Glomerular visceral epithelial cell (primary cell): Measurements from ENCODE around the gene NAV2.

Experiments used
- DNase-seq: peaks from one replicate; pipeline ENCODE4 v3.0.0-alpha.2; 2016; ENCODE audit errors: extremely low spot score

Gene NAV2

GRCh38 chr11:19834771-19835170 is 122.1 kb downstream of the NAV2 start:
- DNase-seq, result no peak

- no peak for DNase-seq
These were observed 124.0 kb downstream of the NAV2 start for GRCh38 chr11:19836666-19837065.

GRCh38 chr11:19838994-19839768 is 126.5 kb downstream of the NAV2 start:
- DNase-seq, result peak; percentile 73

- no peak for DNase-seq
These were observed 128.3 kb downstream of the NAV2 start for GRCh38 chr11:19840961-19841360.

GRCh38 chr11:19842505-19842904 is 129.9 kb downstream of the NAV2 start:
- DNase-seq, result no peak

GRCh38 chr11:19843079-19843478 is 130.4 kb downstream of the NAV2 start:
- DNase-seq, result no peak

GRCh38 chr11:19844012-19844411 is 131.4 kb downstream of the NAV2 start:
- no peak for DNase-seq

- no peak for DNase-seq
These were observed 132.2 kb downstream of the NAV2 start for GRCh38 chr11:19844806-19845205.

- DNase-seq, result no peak
These were observed 133.0 kb downstream of the NAV2 start for GRCh38 chr11:19845626-19846025.

- DNase-seq, result no peak
These were observed 134.1 kb downstream of the NAV2 start for GRCh38 chr11:19846654-19847305.

- no peak for DNase-seq
These were observed 135.6 kb downstream of the NAV2 start for GRCh38 chr11:19848219-19848618.

- no peak for DNase-seq
These were observed 136.6 kb downstream of the NAV2 start for GRCh38 chr11:19849107-19849789.

- no peak for DNase-seq
These were observed 137.4 kb downstream of the NAV2 start for GRCh38 chr11:19849947-19850593.

- no peak for DNase-seq
These were observed 139.7 kb downstream of the NAV2 start for GRCh38 chr11:19852288-19852687.

- peak; percentile 30 for DNase-seq
These were observed 140.4 kb downstream of the NAV2 start for GRCh38 chr11:19853016-19853415.

GRCh38 chr11:19853920-19854319 is 141.3 kb downstream of the NAV2 start:
- peak; percentile 2 for DNase-seq

- DNase-seq, result no peak
These were observed 148.5 kb downstream of the NAV2 start for GRCh38 chr11:19861171-19861570.

- no peak for DNase-seq
These were observed 149.5 kb downstream of the NAV2 start for GRCh38 chr11:19862091-19862490.

- no peak for DNase-seq
These were observed 151.8 kb downstream of the NAV2 start for GRCh38 chr11:19864141-19865140.

GRCh38 chr11:19866037-19866436 is 153.4 kb downstream of the NAV2 start:
- no peak for DNase-seq

GRCh38 chr11:19866521-19866920 is 153.9 kb downstream of the NAV2 start:
- no peak for DNase-seq
